PFSK-1 (cell line): ENCODE data around the gene C11orf91.

ENCODE experiments used
- FOXP2 ChIP-seq: optimal IDR thresholded peaks from 2 replicates; pipeline ENCODE3; 2011; ENCODE audit warnings: borderline replicate concordance, control low read depth, inconsistent platforms; ENCODE audit not compliant: insufficient read depth; ENCODE audit errors: extremely low read length, extremely low read depth
- POLR2AphosphoS5 ChIP-seq: IDR thresholded peaks from 2 replicates; pipeline ENCODE4 v1.6.1; 2012; ENCODE audit warnings: low read depth, mild to moderate bottlenecking, control low read depth, low read length, moderate library complexity
- REST ChIP-seq, 2 experiments: IDR thresholded peaks; 2 replicates each; pipeline versions ENCODE4 v1.6.1 to v1.8.0; 2011 to 2012; ENCODE audit warnings: low read depth in 2 of 2, low read length in 2 of 2, control low read depth in 1 of 2, inconsistent platforms in 1 of 2, mild to moderate bottlenecking in 1 of 2, moderate library complexity in 1 of 2; ENCODE audit not compliant: insufficient read depth in 1 of 2
- SIN3A ChIP-seq: IDR thresholded peaks from 2 replicates; pipeline ENCODE4 v1.6.1; 2012; ENCODE audit warnings: mild to moderate bottlenecking, low read length, moderate library complexity, borderline replicate concordance; ENCODE audit not compliant: insufficient read depth
- TAF1 ChIP-seq: IDR thresholded peaks from 2 replicates; pipeline ENCODE4 v1.6.1; 2012; ENCODE audit warnings: low read length, control low read depth, borderline replicate concordance; ENCODE audit not compliant: insufficient read depth

Gene C11orf91

DNA sequence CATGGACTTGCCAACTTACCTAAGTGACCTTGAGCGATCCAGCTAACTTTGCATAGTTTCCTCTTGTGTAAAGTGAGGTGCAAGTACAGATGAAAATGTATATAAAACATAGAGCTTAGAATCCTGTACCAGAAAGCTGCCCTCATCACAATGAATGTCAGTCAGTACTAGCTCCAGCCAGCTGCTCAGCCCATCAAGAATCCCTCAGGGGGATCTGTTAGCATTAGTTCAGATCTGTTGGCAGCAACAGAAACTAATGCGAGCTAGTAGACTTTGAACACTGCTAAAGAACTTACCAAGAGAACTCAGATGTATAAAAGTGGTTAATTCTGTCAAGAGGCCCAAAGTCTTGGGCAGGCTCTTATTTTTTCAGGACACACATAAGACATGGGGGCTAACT, 6.3 kb upstream of the C11orf91 start:
- TF ChIP-seq REST (IDR thresholded peaks at IDR 0.05; ENCODE audit: insufficient read depth in 1 of 2, low read depth in 2 of 2, low read length in 2 of 2), result no peak
- no peak for TF ChIP-seq TAF1
- no peak for TF ChIP-seq FOXP2
- no peak for TF ChIP-seq SIN3A
- TF ChIP-seq POLR2AphosphoS5, result no peak

- TF ChIP-seq TAF1, result no peak
- TF ChIP-seq FOXP2, result no peak
- no peak for TF ChIP-seq REST (IDR thresholded peaks at IDR 0.05; ENCODE audit: insufficient read depth in 1 of 2, low read depth in 2 of 2, low read length in 2 of 2)
- no peak for TF ChIP-seq SIN3A
- TF ChIP-seq POLR2AphosphoS5, result no peak
Measured at GRCh38 chr11:33706546-33706945, 5.9 kb upstream of the C11orf91 start.

DNA sequence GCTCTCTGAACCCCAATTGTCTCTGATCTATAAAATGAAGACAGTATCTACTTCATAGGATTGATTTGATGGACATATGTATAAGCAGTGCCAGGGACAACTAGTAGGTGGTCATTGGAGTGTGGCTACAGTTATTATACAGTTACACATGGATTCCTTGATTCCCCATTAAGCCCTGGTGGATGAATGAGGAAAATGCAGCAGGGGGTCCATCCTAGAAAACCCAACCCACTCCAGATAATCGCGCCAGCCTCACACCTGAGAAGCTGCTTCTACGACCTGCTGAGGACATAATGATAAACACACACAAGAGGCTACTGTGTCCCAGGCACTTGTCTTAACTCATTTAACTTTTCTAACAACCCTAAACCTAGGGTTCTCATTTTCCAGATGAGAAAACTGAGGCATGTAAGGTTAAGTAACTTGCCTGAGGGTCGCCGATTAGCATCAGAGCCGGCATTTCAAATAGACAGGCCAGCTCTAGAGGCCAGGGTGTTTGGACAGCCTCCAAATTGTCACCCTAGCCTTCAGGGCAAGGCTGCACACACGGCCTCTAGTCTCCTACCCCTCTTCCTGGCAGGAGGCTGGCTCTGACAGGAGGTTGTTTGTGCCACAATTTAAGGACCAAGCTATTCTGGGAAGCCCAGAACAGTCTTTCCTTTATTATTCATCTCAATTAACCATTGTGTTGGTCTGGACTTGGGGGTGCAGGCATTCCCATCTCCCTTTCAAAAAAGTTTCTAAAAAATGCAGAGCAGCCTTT, 3.8 kb upstream of the C11orf91 start:
- no peak for TF ChIP-seq TAF1
- TF ChIP-seq POLR2AphosphoS5, result no peak
- TF ChIP-seq SIN3A, result no peak
- TF ChIP-seq FOXP2, result no peak
- no peak for TF ChIP-seq REST (IDR thresholded peaks at IDR 0.05; ENCODE audit: insufficient read depth in 1 of 2, low read depth in 2 of 2, low read length in 2 of 2)

- TF ChIP-seq SIN3A, result no peak
- no peak for TF ChIP-seq REST (IDR thresholded peaks at IDR 0.05; ENCODE audit: insufficient read depth in 1 of 2, low read depth in 2 of 2, low read length in 2 of 2)
- no peak for TF ChIP-seq FOXP2
- TF ChIP-seq TAF1, result no peak
- no peak for TF ChIP-seq POLR2AphosphoS5
Measured at GRCh38 chr11:33703788-33704187, 3.2 kb upstream of the C11orf91 start.
